Liver (tissue), 9 donors: Measurements from ENCODE around the gene MAPKAPK2. TPM values are rescaled to one million over a fixed set of nuclear protein-coding genes. Genes with fewer than 3 reads are reported as not detected.
A peak's percentile ranks its signal among the peaks of the same experiment; 100 is the strongest.

Experiments used
- DNase-seq: peaks from one replicate; pipeline ENCODE4 v3.0.0-alpha.2; 2017; ENCODE audit warnings: low spot score
- H3K27ac ChIP-seq, 2 donors: one replicate each; pipeline ENCODE4 v1.7.0; 2013; ENCODE audit warnings: inconsistent platforms in 2 of 2, low read length in 2 of 2, control low read depth in 1 of 2, low read depth in 1 of 2, mild to moderate bottlenecking in 1 of 2
- H3K27me3 ChIP-seq, 4 donors: one replicate each; pipeline versions ENCODE4 v1.6.1 to v1.7.0; 2013; ENCODE audit warnings: low read length in 3 of 4, inconsistent platforms in 1 of 4, mild to moderate bottlenecking in 1 of 4, moderate library complexity in 1 of 4; ENCODE audit not compliant: control insufficient read depth in 4 of 4, insufficient read depth in 4 of 4
- H3K36me3 ChIP-seq, 4 donors: one replicate each; pipeline versions ENCODE4 v1.6.1 to v1.7.0; 2013; ENCODE audit warnings: low read length in 3 of 4, mild to moderate bottlenecking in 3 of 4, low read depth in 1 of 4, moderate library complexity in 1 of 4; ENCODE audit not compliant: control insufficient read depth in 4 of 4, insufficient read depth in 3 of 4
- H3K4me1 ChIP-seq, 4 donors: one replicate each; pipeline versions ENCODE4 v1.6.1 to v1.7.0; 2013; ENCODE audit warnings: low read length in 3 of 4, mild to moderate bottlenecking in 3 of 4, moderate library complexity in 1 of 4; ENCODE audit not compliant: control insufficient read depth in 4 of 4, insufficient read depth in 4 of 4
- H3K4me3 ChIP-seq, 3 donors: one replicate each; pipeline versions ENCODE4 v1.6.1 to v1.7.0; 2013; ENCODE audit warnings: low read length in 3 of 3, control low read depth in 1 of 3, low read depth in 1 of 3, mild to moderate bottlenecking in 1 of 3
- H3K9ac ChIP-seq, 2 donors: one replicate each; pipeline ENCODE4 v1.7.0; 2013; ENCODE audit warnings: low read length in 2 of 2, mild to moderate bottlenecking in 2 of 2, moderate library complexity in 2 of 2, control low read depth in 1 of 2, low read depth in 1 of 2
- H3K9me3 ChIP-seq, 4 donors: one replicate each; pipeline versions ENCODE4 v1.6.1 to v1.7.0; 2013; ENCODE audit warnings: low read length in 3 of 4; ENCODE audit not compliant: control insufficient read depth in 4 of 4
- FOXA1 ChIP-seq: IDR thresholded peaks from 2 replicates; pipeline ENCODE4 v1.6.1; 2016; ENCODE audit warnings: antibody characterized with exemption
- FOXA2 ChIP-seq: IDR thresholded peaks from 2 replicates; pipeline ENCODE4 v1.6.1; 2016; ENCODE audit warnings: antibody characterized with exemption
- HNF4A ChIP-seq, 2 donors: conservative IDR thresholded peaks; 2 replicates each; pipeline ENCODE4 v1.6.1; 2016; ENCODE audit warnings: antibody characterized with exemption in 2 of 2, mild to moderate bottlenecking in 2 of 2
- JUND ChIP-seq, 2 donors: IDR thresholded peaks; 2 replicates each; pipeline ENCODE4 v1.6.1; 2016; ENCODE audit warnings: antibody characterized with exemption in 2 of 2
- RAD21 ChIP-seq, 2 donors: IDR thresholded peaks; 2 replicates each; pipeline ENCODE4 v1.6.1; 2016; ENCODE audit warnings: antibody characterized with exemption in 2 of 2, mild to moderate bottlenecking in 2 of 2
- SP1 ChIP-seq: IDR thresholded peaks from 2 replicates; pipeline ENCODE4 v1.6.1; 2018; ENCODE audit warnings: antibody characterized with exemption, mild to moderate bottlenecking
- YY1 ChIP-seq: IDR thresholded peaks from 2 replicates; pipeline ENCODE4 v1.6.1; 2016; ENCODE audit warnings: antibody characterized with exemption, mild to moderate bottlenecking
- WGBS: extraction: QIAGEN DNeasy Blood & Tissue Kit; methylation state at CpG from one replicate; pipeline ENCODE4 v1.1.7; 2013; 5-methylcytosine and 5-hydroxymethylcytosine counted together
- polyA plus RNA-seq, 2 donors: library from polyadenylated mRNA; stranded (reverse) in 1 of 2; unstranded in 1 of 2; fragments of 200-250 nt in 1 of 2; fragments of >200 nt in 1 of 2; fragmentation: Nextera tagmentation in 1 of 2; extraction: Ambion mirVana in 1 of 2; gene quantifications; one replicate each; pipeline versions ENCODE4 v1.2.1 to v1.2.3, GENCODE V29; 2013 to 2015
- total RNA-seq, 2 donors: library from RNA; depleted of rRNA; stranded (reverse); fragments of >200 nt; gene quantifications; one replicate each; pipeline ENCODE4 v1.2.3, GENCODE V29; 2014
- TF ChIP-seq, protein P1 (sequence below): IDR thresholded peaks from 2 replicates; pipeline ENCODE4 v1.6.1; 2016; ENCODE audit warnings: antibody characterized with exemption
- TF ChIP-seq, protein P2 (sequence below): fragments of 150-350 bp; IDR thresholded peaks from 2 replicates; pipeline ENCODE4 v1.5.1; 2017; ENCODE audit warnings: improper control_type of control experiment, low read depth, low read length; ENCODE audit not compliant: missing input control
- donor health status: healthy.
- donor health status: healthy.
- donor health status: healthy.
- donor health status: healthy.
- donor health status: healthy.

The MAPKAPK2 gene
- total and polyA plus RNA-seq, 4 donors, result 7.5 to 24.5 (median 14.7) TPM

DNA sequence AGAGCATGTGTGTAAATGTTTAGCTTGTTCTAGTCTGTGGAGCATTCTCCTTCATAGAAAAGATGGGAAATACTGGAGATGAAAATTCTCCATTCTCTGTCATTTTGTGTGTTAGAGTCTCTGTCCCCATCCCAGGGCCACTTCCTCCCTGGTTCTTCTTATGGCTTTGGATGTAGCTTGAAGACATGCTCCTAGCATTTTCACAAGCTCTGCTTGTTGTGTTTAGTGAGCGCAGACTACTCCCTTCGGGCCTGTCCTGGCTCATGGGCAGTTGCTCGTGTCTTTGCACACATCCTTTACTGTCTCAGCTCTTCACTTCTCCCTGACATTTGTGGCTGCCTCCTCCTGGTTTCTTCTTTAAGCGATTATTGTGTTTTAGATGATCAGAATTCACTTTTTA is 30.4 kb downstream of the MAPKAPK2 start:
- TF ChIP-seq YY1 (no peak), FOXA2 (no peak), FOXA1 (no peak)
- peaks cover 11 to 42% (median 31%) of the 10 kb centered on the region in 4 donors for H3K4me1 ChIP-seq
- peak overlapping the region; percentile 55 to 74 for H3K27ac ChIP-seq
- H3K27me3 ChIP-seq, result no peaks in the 10 kb centered on the region
- no peaks in the 10 kb centered on the region for H3K9me3 ChIP-seq
- no peak overlapping the region for H3K4me3 ChIP-seq
- WGBS, result 88% methylated on average over 4 of the region's 4 CpGs
- DNase-seq, result no peak
- H3K36me3 ChIP-seq, result no peaks in the 10 kb centered on the region
- H3K9ac ChIP-seq, result no peak overlapping the region

DNA sequence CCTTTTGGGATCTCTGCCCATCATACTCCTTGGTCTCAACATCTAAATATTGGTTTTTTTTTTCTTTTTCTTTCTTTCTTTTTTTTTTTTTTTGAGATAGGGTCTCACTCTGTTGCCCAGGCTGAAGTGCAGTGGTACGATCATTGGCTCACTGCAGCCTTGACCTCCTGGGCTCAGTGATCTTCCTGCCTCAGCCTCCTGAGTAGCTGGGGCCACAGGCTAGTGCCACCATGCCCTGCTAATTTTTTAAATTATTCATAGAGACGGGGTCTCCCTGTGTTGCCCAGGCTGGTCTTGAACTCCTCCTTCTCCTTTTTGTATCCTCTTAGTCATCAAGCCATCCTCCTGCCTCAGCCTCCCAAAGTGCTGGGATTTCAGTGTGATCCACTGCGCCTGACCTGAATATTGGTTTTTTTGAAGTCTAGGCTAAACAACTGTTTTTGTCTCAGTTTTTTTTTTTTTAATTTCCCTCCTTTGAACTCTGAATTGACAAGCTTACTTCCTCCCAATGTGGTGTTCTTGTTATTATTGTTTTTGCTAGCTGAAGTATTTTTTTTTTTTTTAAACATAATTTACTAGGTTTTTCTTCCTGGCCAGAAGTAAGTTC is 30.9 kb downstream of the MAPKAPK2 start:
- Histone ChIP-seq H3K27me3 (no peaks in the 10 kb centered on the region), H3K4me3 (no peak overlapping the region), H3K36me3 (no peaks in the 10 kb centered on the region), H3K4me1 (peaks cover 11 to 39% (median 29%) of the 10 kb centered on the region in 4 donors), H3K9ac (peak overlapping the region in 1 of 2 donors; percentile 53), H3K27ac (peak overlapping the region in 1 of 2 donors; percentile 74), H3K9me3 (no peaks in the 10 kb centered on the region)
- DNase-seq, result no peak
- 92% methylated on average over 3 of the region's 3 CpGs for WGBS
- TF ChIP-seq, protein P1, sequence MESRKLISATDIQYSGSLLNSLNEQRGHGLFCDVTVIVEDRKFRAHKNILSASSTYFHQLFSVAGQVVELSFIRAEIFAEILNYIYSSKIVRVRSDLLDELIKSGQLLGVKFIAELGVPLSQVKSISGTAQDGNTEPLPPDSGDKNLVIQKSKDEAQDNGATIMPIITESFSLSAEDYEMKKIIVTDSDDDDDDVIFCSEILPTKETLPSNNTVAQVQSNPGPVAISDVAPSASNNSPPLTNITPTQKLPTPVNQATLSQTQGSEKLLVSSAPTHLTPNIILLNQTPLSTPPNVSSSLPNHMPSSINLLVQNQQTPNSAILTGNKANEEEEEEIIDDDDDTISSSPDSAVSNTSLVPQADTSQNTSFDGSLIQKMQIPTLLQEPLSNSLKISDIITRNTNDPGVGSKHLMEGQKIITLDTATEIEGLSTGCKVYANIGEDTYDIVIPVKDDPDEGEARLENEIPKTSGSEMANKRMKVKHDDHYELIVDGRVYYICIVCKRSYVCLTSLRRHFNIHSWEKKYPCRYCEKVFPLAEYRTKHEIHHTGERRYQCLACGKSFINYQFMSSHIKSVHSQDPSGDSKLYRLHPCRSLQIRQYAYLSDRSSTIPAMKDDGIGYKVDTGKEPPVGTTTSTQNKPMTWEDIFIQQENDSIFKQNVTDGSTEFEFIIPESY, result no peak
- TF ChIP-seq RAD21 (IDR thresholded peaks at IDR 0.05) (no peak), JUND (IDR thresholded peaks at IDR 0.05) (no peak)

DNA sequence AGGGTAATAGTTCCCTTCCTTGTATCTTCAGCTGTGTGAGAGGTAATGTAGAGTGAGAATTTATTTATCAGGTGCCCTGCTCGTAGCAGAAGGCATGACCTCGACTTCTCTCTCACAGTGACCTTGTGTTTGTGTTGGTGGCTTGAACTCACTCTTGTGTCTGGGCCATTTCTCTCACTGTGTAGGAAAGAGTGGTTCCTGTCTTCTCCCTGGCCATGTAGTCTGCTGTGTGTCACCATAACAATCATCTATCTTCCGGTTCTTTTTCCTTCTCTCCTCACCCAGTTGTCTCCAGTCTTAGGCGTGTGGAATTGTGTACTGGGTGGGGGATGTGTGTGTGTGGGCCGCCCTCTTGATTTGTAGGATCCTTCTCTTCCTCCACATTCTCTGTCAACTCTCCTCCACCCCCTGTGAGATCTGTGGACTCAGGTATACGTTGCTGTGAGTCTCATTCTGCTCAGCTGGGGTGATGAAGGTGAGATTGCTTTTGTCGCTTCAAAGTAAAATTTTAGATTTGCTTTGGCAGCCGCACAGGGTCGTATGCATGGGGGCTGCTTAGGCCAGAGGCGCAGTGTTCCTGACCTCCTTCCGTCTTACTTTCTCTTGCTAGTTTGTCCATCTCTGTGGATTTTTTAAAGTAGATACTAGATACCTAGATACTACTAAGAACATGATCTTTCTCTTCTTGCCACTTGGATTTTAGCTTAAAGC is 31.6 kb downstream of the MAPKAPK2 start:
- H3K9me3 ChIP-seq, result no peaks in the 10 kb centered on the region
- TF ChIP-seq FOXA2 (no peak), SP1 (no peak), HNF4A (conservative IDR thresholded peaks at IDR 0.05) (no peak), RAD21 (IDR thresholded peaks at IDR 0.05) (no peak)
- TF ChIP-seq, protein P2, sequence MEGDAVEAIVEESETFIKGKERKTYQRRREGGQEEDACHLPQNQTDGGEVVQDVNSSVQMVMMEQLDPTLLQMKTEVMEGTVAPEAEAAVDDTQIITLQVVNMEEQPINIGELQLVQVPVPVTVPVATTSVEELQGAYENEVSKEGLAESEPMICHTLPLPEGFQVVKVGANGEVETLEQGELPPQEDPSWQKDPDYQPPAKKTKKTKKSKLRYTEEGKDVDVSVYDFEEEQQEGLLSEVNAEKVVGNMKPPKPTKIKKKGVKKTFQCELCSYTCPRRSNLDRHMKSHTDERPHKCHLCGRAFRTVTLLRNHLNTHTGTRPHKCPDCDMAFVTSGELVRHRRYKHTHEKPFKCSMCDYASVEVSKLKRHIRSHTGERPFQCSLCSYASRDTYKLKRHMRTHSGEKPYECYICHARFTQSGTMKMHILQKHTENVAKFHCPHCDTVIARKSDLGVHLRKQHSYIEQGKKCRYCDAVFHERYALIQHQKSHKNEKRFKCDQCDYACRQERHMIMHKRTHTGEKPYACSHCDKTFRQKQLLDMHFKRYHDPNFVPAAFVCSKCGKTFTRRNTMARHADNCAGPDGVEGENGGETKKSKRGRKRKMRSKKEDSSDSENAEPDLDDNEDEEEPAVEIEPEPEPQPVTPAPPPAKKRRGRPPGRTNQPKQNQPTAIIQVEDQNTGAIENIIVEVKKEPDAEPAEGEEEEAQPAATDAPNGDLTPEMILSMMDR, result no peak
- no peak overlapping the region for H3K4me3 ChIP-seq
- H3K27me3 ChIP-seq, result no peaks in the 10 kb centered on the region
- H3K27ac ChIP-seq, result peak overlapping the region; percentile 0 to 55
- H3K4me1 ChIP-seq, result peaks cover 11 to 45% (median 33%) of the 10 kb centered on the region in 4 donors
- H3K36me3 ChIP-seq, result no peaks in the 10 kb centered on the region
- peak overlapping the region in 1 of 2 donors; percentile 53 for H3K9ac ChIP-seq
- DNase-seq, result no peak
- 78% methylated on average over 11 of the region's 11 CpGs for WGBS
